H1 (cell line): Measurements from ENCODE around the gene SEMA7A. TPM values are rescaled to one million over a fixed set of nuclear protein-coding genes. Genes with fewer than 3 reads are reported as not detected.
A peak's percentile ranks its signal among the peaks of the same experiment; 100 is the strongest.

ENCODE experiments used
- JUN ChIP-seq: IDR thresholded peaks from 2 replicates; pipeline ENCODE4 v1.6.1; 2011; ENCODE audit warnings: low read depth, mild to moderate bottlenecking, improper control_type of control experiment, low read length
- JUND ChIP-seq: IDR thresholded peaks from 2 replicates; pipeline ENCODE4 v1.6.1; 2011; ENCODE audit warnings: mild to moderate bottlenecking, improper control_type of control experiment, low read length
- NRF1 ChIP-seq: IDR thresholded peaks from 2 replicates; pipeline ENCODE4 v1.6.1; 2011; ENCODE audit warnings: mild to moderate bottlenecking, low read depth, low read length, improper control_type of control experiment
- RAD21 ChIP-seq, 2 experiments: IDR thresholded peaks in 1 of 2; conservative IDR thresholded peaks in 1 of 2; 2 replicates each; pipeline ENCODE4 v1.6.1; 2011; ENCODE audit warnings: low read depth in 2 of 2, low read length in 2 of 2, improper control_type of control experiment in 1 of 2, inconsistent platforms in 1 of 2, mild to moderate bottlenecking in 1 of 2, moderate library complexity in 1 of 2
- SAP30 ChIP-seq: fragments of 300-600 bp; sonication (generic); IDR thresholded peaks from 2 replicates; pipeline ENCODE4 v1.7.1; 2012; ENCODE audit warnings: low read length, moderate library complexity, mild to moderate bottlenecking, inconsistent platforms; ENCODE audit not compliant: insufficient read depth, insufficient replicate concordance
- SP4 ChIP-seq: IDR thresholded peaks from 2 replicates; pipeline ENCODE4 v1.6.1; 2012; ENCODE audit warnings: low read length, inconsistent platforms
- SUZ12 ChIP-seq: fragments of 200-600 bp; sonication (generic); IDR thresholded peaks from 2 replicates; pipeline ENCODE4 v1.6.1; 2012; ENCODE audit warnings: mild to moderate bottlenecking, inconsistent platforms, low read length, moderate library complexity, mixed read lengths
- TEAD4 ChIP-seq: IDR thresholded peaks from 2 replicates; pipeline ENCODE4 v1.6.1; 2012; ENCODE audit warnings: low read depth, low read length, inconsistent platforms, mixed read lengths
- polyA plus RNA-seq, 7 experiments: library from polyadenylated mRNA; depleted of rRNA in 3 of 7; stranded (reverse) in 5 of 7; unstranded in 2 of 7; fragments of >200 nt in 5 of 7; fragments of 200-250 nt in 2 of 7; gene quantifications; 1 replicate in 5 of 7; 2 replicates in 1 of 7; 4 replicates in 1 of 7; pipeline versions ENCODE4 v1.2.1 to v1.2.3, GENCODE V29; 2011 to 2013; ENCODE audit warnings: missing spikeins in 2 of 7, mixed read lengths in 2 of 7
- total RNA-seq: library from RNA; stranded (reverse); fragmentation: NEBNext Ultra II Directional; extraction: Animal tissue kit (Norgen Biotek cat#: 25700); gene quantifications from 2 replicates; pipeline ENCODE4 v1.2.1, GENCODE V29; 2021
- TF ChIP-seq, protein P1 (sequence below): fragments of 300-600 bp; sonication (generic); IDR thresholded peaks from 2 replicates; pipeline ENCODE4 v1.7.1; 2012; ENCODE audit warnings: low read length, moderate library complexity, mild to moderate bottlenecking, inconsistent platforms; ENCODE audit not compliant: insufficient replicate concordance

SEMA7A gene
- total and polyA plus RNA-seq, 2 of the 8 experiments (the other 6 are each of a cell fraction or from before 2014, with no cell fraction given): 10.7 to 15.0 TPM

DNA sequence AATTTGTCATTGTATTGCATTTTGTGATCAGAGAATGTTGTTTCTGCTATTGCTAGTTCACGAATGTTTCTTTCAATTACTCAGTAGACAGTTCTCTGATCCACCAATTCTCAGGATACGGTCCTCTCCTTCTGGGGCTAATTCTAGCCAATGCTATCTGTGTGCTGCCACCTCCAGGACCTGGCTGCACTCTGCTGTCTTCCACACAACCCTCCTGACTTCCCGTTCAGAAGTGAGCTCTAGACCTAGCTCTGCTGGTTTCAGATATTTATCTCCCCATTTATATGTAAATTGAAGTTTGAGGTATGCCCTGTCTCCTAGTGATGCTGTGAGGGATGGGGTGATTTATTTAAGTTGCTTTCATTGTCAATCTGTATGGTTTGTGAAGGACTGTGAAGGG, 48.9 kb upstream of the SEMA7A start (continued):
- TF ChIP-seq, protein P1, sequence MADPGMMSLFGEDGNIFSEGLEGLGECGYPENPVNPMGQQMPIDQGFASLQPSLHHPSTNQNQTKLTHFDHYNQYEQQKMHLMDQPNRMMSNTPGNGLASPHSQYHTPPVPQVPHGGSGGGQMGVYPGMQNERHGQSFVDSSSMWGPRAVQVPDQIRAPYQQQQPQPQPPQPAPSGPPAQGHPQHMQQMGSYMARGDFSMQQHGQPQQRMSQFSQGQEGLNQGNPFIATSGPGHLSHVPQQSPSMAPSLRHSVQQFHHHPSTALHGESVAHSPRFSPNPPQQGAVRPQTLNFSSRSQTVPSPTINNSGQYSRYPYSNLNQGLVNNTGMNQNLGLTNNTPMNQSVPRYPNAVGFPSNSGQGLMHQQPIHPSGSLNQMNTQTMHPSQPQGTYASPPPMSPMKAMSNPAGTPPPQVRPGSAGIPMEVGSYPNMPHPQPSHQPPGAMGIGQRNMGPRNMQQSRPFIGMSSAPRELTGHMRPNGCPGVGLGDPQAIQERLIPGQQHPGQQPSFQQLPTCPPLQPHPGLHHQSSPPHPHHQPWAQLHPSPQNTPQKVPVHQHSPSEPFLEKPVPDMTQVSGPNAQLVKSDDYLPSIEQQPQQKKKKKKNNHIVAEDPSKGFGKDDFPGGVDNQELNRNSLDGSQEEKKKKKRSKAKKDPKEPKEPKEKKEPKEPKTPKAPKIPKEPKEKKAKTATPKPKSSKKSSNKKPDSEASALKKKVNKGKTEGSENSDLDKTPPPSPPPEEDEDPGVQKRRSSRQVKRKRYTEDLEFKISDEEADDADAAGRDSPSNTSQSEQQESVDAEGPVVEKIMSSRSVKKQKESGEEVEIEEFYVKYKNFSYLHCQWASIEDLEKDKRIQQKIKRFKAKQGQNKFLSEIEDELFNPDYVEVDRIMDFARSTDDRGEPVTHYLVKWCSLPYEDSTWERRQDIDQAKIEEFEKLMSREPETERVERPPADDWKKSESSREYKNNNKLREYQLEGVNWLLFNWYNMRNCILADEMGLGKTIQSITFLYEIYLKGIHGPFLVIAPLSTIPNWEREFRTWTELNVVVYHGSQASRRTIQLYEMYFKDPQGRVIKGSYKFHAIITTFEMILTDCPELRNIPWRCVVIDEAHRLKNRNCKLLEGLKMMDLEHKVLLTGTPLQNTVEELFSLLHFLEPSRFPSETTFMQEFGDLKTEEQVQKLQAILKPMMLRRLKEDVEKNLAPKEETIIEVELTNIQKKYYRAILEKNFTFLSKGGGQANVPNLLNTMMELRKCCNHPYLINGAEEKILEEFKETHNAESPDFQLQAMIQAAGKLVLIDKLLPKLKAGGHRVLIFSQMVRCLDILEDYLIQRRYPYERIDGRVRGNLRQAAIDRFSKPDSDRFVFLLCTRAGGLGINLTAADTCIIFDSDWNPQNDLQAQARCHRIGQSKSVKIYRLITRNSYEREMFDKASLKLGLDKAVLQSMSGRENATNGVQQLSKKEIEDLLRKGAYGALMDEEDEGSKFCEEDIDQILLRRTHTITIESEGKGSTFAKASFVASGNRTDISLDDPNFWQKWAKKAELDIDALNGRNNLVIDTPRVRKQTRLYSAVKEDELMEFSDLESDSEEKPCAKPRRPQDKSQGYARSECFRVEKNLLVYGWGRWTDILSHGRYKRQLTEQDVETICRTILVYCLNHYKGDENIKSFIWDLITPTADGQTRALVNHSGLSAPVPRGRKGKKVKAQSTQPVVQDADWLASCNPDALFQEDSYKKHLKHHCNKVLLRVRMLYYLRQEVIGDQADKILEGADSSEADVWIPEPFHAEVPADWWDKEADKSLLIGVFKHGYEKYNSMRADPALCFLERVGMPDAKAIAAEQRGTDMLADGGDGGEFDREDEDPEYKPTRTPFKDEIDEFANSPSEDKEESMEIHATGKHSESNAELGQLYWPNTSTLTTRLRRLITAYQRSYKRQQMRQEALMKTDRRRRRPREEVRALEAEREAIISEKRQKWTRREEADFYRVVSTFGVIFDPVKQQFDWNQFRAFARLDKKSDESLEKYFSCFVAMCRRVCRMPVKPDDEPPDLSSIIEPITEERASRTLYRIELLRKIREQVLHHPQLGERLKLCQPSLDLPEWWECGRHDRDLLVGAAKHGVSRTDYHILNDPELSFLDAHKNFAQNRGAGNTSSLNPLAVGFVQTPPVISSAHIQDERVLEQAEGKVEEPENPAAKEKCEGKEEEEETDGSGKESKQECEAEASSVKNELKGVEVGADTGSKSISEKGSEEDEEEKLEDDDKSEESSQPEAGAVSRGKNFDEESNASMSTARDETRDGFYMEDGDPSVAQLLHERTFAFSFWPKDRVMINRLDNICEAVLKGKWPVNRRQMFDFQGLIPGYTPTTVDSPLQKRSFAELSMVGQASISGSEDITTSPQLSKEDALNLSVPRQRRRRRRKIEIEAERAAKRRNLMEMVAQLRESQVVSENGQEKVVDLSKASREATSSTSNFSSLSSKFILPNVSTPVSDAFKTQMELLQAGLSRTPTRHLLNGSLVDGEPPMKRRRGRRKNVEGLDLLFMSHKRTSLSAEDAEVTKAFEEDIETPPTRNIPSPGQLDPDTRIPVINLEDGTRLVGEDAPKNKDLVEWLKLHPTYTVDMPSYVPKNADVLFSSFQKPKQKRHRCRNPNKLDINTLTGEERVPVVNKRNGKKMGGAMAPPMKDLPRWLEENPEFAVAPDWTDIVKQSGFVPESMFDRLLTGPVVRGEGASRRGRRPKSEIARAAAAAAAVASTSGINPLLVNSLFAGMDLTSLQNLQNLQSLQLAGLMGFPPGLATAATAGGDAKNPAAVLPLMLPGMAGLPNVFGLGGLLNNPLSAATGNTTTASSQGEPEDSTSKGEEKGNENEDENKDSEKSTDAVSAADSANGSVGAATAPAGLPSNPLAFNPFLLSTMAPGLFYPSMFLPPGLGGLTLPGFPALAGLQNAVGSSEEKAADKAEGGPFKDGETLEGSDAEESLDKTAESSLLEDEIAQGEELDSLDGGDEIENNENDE: no peak
- TF ChIP-seq SAP30 (no peak), SP4 (no peak), NRF1 (no peak), JUN (no peak), SUZ12 (no peak), RAD21 (IDR thresholded peaks at IDR 0.05 in 1 of 2, conservative IDR thresholded peaks at IDR 0.05 in 1 of 2; ENCODE audit: low read depth in 2 of 2, low read length in 2 of 2) (peak; percentile 35 to 51; a peak in 3 of 4 replicates), TEAD4 (no peak), JUND (no peak)
